Activated CD4-positive, alpha-beta memory T cell treated with anti-CD3 and anti-CD28 coated beads for 36 hours (primary cell): ENCODE data around the gene HLA-E. TPM values are rescaled to one million over a fixed set of nuclear protein-coding genes. Genes with fewer than 3 reads are reported as not detected.
"Not testable (repeated sequence)": the region's sequence is repeated elsewhere in the genome, so short reads cannot be mapped to it uniquely, and the experiment has no call there.

ENCODE experiments used
- CTCF ChIA-PET: fragments of 350-600 bp; sonication (Branson Sonifier 250); formaldehyde crosslinking; loops from one replicate; lab custom pipeline; 2021; ENCODE audit warnings: antibody characterized with exemption, inconsistent platforms; lab: Charles Lee
- POLR2A ChIA-PET: fragments of 350-600 bp; sonication (Branson Sonifier 250); formaldehyde crosslinking; loops from one replicate; lab custom pipeline; 2021; ENCODE audit warnings: antibody characterized with exemption; lab: Charles Lee
- DNase-seq: peaks from one replicate; pipeline ENCODE4 v3.0.0-alpha.2; 2020
- H3K27ac Mint-ChIP-seq: one replicate; pipeline ENCODE4 v1.8.0; 2021; ENCODE audit warnings: mixed read lengths
- H3K27me3 Mint-ChIP-seq: one replicate; pipeline ENCODE4 v1.8.0; 2021; ENCODE audit warnings: mixed read lengths
- H3K36me3 Mint-ChIP-seq: one replicate; pipeline ENCODE4 v1.8.0; 2021; ENCODE audit warnings: mixed read lengths
- H3K4me1 Mint-ChIP-seq: one replicate; pipeline ENCODE4 v1.8.0; 2021; ENCODE audit warnings: low read depth, mixed read lengths
- H3K4me3 Mint-ChIP-seq: one replicate; pipeline ENCODE4 v1.8.0; 2021; ENCODE audit warnings: mild to moderate bottlenecking, mixed read lengths
- H3K9me3 Mint-ChIP-seq: one replicate; pipeline ENCODE4 v1.8.0; 2021; ENCODE audit warnings: mixed read lengths
- intact Hi-C: fragments of 100-400 bp; cut with micrococcal nuclease; formaldehyde crosslinking; loops from one replicate; pipeline ENCODE4 v1.15.1; 2023
- total RNA-seq, 2 experiments: library from RNA; stranded (reverse); gene quantifications; one replicate each; pipeline ENCODE4 v1.2.3, GENCODE V29; 2021

HLA-E gene
- total RNA-seq, 2 experiments from 2014 or later: 481 to 485 TPM

DNA sequence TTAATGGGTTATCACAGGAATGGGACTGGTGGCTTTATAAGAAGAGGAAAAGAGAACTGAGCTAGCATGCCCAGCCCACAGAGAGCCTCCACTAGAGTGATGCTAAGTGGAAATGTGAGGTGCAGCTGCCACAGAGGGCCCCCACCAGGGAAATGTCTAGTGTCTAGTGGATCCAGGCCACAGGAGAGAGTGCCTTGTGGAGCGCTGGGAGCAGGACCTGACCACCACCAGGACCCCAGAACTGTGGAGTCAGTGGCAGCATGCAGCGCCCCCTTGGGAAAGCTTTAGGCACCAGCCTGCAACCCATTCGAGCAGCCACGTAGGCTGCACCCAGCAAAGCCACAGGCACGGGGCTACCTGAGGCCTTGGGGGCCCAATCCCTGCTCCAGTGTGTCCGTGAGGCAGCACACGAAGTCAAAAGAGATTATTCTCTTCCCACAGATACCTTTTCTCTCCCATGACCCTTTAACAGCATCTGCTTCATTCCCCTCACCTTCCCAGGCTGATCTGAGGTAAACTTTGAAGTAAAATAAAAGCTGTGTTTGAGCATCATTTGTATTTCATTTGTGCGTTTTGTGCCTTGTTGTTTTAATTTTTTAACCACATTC is 4.4 kb downstream of the HLA-E start:
- peak overlapping the region; percentile 99 for H3K27ac Mint-ChIP-seq
- peaks cover 53% of the 10 kb centered on the region for H3K36me3 Mint-ChIP-seq
- ChIA-PET CTCF (interaction anchor here (0.9 to 9.2 kb wide), 15 partner anchors 9 to 237 kb away, joined by 3 to 157 read pairs (median 4); no protein-coding TSS in a partner anchor), POLR2A (interaction anchor here (0.8 to 6.1 kb wide), 15 partner anchors 16 to 121 kb away, joined by 3 to 50 read pairs (median 5); partner anchors contain the start of genes GNL1 and PRR3)
- DNase-seq: peak; percentile 65
- H3K27me3 Mint-ChIP-seq: peaks cover 2% of the 10 kb centered on the region
- no peaks in the 10 kb centered on the region for H3K9me3 Mint-ChIP-seq
- intact Hi-C loops: no loop called here
- peaks cover 64% of the 10 kb centered on the region for H3K4me1 Mint-ChIP-seq
- H3K4me3 Mint-ChIP-seq: peak overlapping the region; percentile 99

DNA sequence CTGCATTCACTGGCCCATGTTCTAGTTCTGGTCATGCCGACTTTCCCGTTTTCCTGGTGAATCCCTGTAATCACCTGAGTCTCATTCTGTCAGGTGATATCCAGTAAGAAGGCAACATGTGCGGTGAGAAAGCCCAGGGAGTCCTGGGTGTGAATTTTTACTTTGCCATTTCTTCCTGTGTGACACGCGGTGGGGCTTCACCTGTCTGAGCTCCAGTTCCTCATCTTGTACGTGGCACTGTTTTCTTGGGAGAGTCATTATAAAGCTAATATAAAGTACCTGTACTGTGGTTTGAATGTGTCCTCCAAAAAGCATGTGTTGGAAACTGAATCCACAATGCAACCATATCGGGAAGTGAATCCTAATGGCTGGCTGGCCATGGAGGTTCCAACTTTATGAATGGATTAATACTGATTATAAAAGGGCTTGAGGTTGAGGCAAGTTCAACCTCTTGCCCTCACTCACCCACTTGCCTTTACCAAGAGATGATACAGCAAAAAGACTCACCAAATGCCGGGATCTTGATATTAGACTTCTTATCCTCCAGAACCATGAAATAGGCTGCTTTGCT is 5.1 kb downstream of the HLA-E start:
- Mint-ChIP-seq H3K4me3 (peak overlapping the region; percentile 99), H3K27me3 (peaks cover under 1% of the 10 kb centered on the region), H3K9me3 (no peaks in the 10 kb centered on the region), H3K4me1 (peaks cover 61% of the 10 kb centered on the region), H3K36me3 (peaks cover 50% of the 10 kb centered on the region), H3K27ac (peak overlapping the region; percentile 99)
- DNase-seq: peak; percentile 53
- intact Hi-C loops: no loop called here
- CTCF ChIA-PET: interaction anchor here (0.9 to 9.2 kb wide), 13 partner anchors 8 to 236 kb away, joined by 3 to 157 read pairs (median 4); no protein-coding TSS in a partner anchor
- POLR2A ChIA-PET: interaction anchor here (0.6 to 6.1 kb wide), 12 partner anchors 16 to 120 kb away, joined by 3 to 50 read pairs (median 5); partner anchors contain the start of genes GNL1 and PRR3

DNA sequence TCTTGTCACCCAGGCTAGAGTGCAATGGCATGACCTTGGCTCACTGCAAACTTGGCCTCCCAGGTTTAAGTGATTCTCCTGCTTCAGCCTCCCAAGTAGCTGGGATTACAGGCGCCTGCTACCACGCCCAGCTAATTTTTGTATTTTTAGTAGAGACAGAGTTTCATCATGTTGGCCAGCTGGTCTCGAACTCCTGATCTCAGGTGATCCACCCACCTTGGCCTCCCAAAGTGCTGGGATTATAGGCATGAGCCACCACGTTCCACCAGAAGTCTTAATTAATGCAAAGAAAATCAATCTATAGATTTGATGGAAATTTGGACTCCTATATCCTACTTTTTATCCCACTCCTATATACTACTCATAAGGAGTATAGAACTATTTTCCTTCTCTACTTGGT is 5.8 kb downstream of the HLA-E start:
- H3K9me3 Mint-ChIP-seq, H3K27me3 Mint-ChIP-seq, intact Hi-C loops, H3K4me3 Mint-ChIP-seq, DNase-seq: not testable (repeated sequence)
- H3K27ac Mint-ChIP-seq: peak overlapping the region; percentile 99
- H3K36me3 Mint-ChIP-seq: peaks cover 44% of the 10 kb centered on the region
- ChIA-PET CTCF (interaction anchor here (2.3 to 9.2 kb wide), 4 partner anchors 12 to 48 kb away, joined by 9 to 157 read pairs (median 23); no protein-coding TSS in a partner anchor), POLR2A (interaction anchor here (3.1 to 6.1 kb wide), 2 partner anchors 34 to 37 kb away, joined by 22 to 50 read pairs; no protein-coding TSS in a partner anchor)
- H3K4me1 Mint-ChIP-seq: peaks cover 60% of the 10 kb centered on the region

DNA sequence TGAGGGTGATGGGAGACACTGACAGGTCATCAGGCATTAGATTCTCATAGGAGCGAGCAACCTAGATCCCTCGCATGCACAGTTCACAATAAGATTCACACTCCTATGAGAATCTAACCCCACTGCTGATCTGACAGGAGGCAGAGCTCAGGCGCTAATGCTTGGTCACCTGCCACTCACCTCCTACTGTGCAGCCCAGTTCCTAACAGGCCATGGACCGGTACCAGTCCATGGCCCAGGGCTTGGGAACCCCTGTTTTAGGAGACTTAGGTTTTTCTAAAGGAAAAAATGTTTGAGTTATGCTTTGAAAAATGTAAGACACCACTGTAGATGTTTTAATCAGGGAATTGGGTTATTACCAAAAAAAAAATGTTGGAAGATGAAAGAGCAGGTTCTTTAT is 6.7 kb downstream of the HLA-E start:
- Mint-ChIP-seq H3K4me3 (no peak overlapping the region), H3K27me3 (no peaks in the 10 kb centered on the region), H3K4me1 (peaks cover 69% of the 10 kb centered on the region), H3K36me3 (peaks cover 35% of the 10 kb centered on the region), H3K27ac (peak overlapping the region; percentile 99), H3K9me3 (no peaks in the 10 kb centered on the region)
- no peak for DNase-seq
- POLR2A ChIA-PET: interaction anchor here (0.6 to 1.5 kb wide), 9 partner anchors 9 to 45 kb away, joined by 3 to 8 read pairs (median 4); no protein-coding TSS in a partner anchor
- CTCF ChIA-PET: interaction anchor here (0.7 to 9.2 kb wide), 12 partner anchors 8 to 75 kb away, joined by 3 to 157 read pairs (median 7); partner anchors contain the start of gene ABCF1
- intact Hi-C loops: loop anchor here (1.0 kb wide), 3 partner anchors 12 to 33 kb away; no protein-coding TSS in a partner anchor

DNA sequence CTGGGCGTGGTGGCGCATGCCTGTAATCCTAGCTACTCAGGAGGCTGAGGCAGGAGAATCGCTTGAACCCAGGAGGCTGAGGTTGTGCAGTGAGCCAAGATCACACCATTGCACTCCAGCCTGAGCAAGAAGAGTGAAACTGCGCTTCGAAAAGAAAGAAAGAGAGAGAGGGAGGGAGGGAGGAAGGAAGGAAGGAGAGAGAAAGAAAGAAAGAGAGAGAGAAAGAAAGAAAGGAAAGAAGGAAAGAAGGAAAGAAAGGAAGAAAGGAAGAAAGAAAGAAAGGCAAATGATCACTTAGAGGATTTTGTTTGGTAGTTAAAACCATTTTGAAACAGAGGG is 7.9 kb downstream of the HLA-E start:
- DNase-seq, H3K9me3 Mint-ChIP-seq, H3K4me3 Mint-ChIP-seq, intact Hi-C loops, H3K27me3 Mint-ChIP-seq: not testable (repeated sequence)
- peaks cover 23% of the 10 kb centered on the region for H3K36me3 Mint-ChIP-seq
- CTCF ChIA-PET: interaction anchor here (0.6 to 9.2 kb wide), 9 partner anchors 13 to 233 kb away, joined by 3 to 157 read pairs (median 9); no protein-coding TSS in a partner anchor
- H3K4me1 Mint-ChIP-seq: peaks cover 69% of the 10 kb centered on the region
- POLR2A ChIA-PET: interaction anchor here (1.3 to 1.5 kb wide), 3 partner anchors 31 to 35 kb away, joined by 4 to 8 read pairs (median 6); no protein-coding TSS in a partner anchor
- H3K27ac Mint-ChIP-seq: peak overlapping the region; percentile 99

DNA sequence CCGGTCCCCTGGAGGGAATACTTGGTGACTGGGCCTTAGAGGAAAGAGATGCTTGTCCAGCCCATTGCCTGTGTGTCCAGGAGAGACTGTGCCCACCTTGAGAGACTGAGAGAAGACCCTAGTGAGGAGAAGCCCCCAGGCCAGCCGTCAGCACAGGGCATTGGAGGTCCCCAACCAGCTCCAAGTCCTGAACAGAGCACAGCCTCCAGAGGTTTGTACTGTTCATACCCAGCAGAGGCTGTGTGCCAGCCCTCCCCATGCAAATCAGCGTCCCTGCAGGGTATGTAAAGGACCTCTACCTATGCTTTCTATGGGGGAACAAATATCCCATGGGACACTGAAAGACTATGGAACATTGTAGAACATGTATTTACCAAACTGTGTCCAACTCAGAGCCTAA is 8.4 kb downstream of the HLA-E start:
- ChIA-PET CTCF (interaction anchor here (0.6 to 9.2 kb wide), 8 partner anchors 12 to 233 kb away, joined by 5 to 157 read pairs (median 10); no protein-coding TSS in a partner anchor), POLR2A (no interaction called here)
- H3K4me1 Mint-ChIP-seq: peaks cover 64% of the 10 kb centered on the region
- H3K27ac Mint-ChIP-seq: peak overlapping the region; percentile 99
- no peak for DNase-seq
- no peaks in the 10 kb centered on the region for H3K27me3 Mint-ChIP-seq
- no peak overlapping the region for H3K4me3 Mint-ChIP-seq
- H3K36me3 Mint-ChIP-seq: peaks cover 18% of the 10 kb centered on the region
- intact Hi-C loops: no loop called here
- H3K9me3 Mint-ChIP-seq: no peaks in the 10 kb centered on the region

DNA sequence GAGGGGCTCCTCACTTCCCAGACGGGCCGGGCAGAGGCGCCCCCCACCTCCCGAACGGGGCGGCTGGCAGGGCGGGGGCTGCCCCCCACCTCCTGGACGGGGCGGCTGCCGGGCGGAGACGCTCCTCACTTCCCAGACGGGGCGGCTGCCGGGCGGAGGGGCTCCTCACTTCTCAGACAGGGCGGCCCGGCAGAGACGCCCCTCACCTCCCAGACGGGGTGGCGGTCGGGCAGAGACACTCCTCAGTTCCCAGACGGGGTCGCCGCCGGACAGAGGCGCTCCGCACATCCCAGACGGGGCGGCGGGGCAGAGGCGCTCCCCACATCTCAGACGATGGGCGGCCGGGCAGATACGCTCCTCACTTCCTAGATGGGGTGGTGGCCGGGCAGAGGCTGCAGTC is 9.4 kb downstream of the HLA-E start:
- POLR2A ChIA-PET, H3K9me3 Mint-ChIP-seq, H3K27me3 Mint-ChIP-seq, H3K27ac Mint-ChIP-seq, DNase-seq, H3K4me3 Mint-ChIP-seq, intact Hi-C loops: not testable (repeated sequence)
- Mint-ChIP-seq H3K36me3 (peaks cover 10% of the 10 kb centered on the region), H3K4me1 (peaks cover 62% of the 10 kb centered on the region)
- CTCF ChIA-PET: interaction anchor here (3.2 to 9.2 kb wide), 2 partner anchors 11 to 45 kb away, joined by 15 to 157 read pairs; no protein-coding TSS in a partner anchor

DNA sequence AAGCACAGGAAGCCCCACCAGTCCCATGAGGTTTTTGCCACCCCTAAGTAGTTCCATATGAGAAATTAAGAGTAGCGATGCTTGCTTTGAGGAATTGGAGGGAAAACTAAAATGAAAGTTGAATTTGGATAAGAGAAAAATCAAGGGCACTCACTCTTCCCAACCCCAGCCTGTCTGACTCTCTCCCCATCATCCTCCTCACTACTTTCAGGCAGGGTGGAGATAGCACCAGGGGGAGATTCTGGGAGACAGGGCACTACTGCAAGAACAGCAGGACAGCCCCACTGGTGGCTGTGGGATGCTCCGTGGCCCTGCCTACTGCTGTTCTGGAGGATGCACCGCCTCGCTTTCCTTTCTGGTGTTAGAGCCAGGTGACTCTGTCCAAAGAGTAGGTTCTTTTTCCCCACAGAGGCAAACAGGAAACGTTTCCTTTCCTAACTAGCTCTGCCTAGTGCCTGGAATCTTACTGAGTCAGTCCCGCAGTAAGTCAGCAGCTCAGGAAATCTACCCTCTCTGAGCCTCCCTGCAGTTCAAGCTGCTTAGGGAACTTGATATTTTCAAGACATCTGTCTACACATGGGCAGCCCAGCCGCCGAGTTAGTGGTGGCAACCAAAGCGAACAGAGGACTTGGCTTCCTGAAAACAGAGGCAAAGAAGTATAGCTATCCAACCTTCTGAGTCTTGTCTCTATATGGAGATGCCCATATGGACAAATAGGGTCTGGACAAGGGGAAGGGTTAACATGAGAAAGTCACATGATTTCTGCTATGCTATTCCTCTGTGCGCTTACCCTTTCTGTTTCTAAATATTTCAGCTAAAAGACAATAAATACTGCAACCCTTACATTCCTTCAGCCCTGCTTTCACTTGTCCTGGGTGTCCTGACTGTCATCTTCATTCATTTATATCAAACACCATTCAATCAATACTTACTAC is 11.4 kb downstream of the HLA-E start:
- DNase-seq: no peak
- peak overlapping the region; percentile 58 for H3K27ac Mint-ChIP-seq
- peak overlapping the region; percentile 64 for H3K4me3 Mint-ChIP-seq
- no peaks in the 10 kb centered on the region for H3K9me3 Mint-ChIP-seq
- CTCF ChIA-PET: interaction anchor here (0.8 to 3.3 kb wide), 11 partner anchors 9 to 87 kb away, joined by 3 to 35 read pairs (median 5); no protein-coding TSS in a partner anchor
- no peaks in the 10 kb centered on the region for H3K36me3 Mint-ChIP-seq
- H3K27me3 Mint-ChIP-seq: no peaks in the 10 kb centered on the region
- intact Hi-C loops: no loop called here
- peaks cover 43% of the 10 kb centered on the region for H3K4me1 Mint-ChIP-seq
- POLR2A ChIA-PET: interaction anchor here (0.7 to 1.7 kb wide), 8 partner anchors 8 to 967 kb away, joined by 3 to 7 read pairs (median 3); no protein-coding TSS in a partner anchor

DNA sequence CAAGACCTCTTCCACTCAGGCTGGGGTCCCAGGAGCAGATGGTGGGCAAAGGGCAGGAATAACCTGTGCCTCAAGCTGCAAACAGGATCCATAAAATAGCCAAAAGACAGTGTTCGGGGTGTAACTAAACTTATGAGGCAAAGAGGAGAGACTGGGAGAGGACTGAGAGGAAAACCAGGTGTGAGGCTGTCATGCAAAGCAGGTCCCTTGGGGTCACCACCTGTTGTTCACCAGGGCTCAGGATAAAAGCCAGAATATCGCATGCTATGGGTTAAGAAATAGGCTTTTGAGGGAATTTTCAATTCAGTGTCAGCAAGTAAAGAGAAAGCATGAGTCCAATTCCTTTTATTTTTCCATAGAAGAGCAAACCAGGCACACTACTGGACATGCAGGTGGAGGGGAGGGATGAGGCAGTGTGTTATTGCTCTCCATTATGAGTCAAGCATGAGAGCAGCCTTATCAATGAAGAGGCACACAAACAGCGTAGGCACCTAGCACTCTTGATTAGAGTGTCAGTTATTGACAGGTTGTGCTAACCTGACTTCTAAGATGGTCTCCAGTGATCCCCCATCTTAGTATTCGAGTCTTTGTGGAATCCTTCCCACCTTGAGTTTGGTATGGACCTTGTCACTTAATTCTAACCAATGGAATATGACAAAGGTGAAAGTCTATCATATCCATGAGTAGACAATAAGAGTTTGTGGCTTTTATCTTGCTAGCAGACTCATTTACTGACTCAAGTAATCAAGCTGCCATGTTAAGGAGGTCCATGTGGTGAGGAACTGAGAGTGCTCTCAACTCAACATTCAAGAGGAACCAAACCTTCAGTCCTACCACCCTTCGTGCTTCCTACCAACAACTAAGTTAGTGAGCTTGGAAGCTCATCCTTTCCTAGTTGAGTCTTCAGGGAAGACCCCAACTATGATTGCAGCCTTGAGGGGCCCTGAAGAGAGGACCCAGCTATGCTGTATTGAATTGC is 18.8 kb downstream of the HLA-E start:
- CTCF ChIA-PET: interaction anchor here (1.0 to 4.7 kb wide), 9 partner anchors 11 to 222 kb away, joined by 3 to 34 read pairs (median 9); no protein-coding TSS in a partner anchor
- Mint-ChIP-seq H3K4me1 (peaks cover 54% of the 10 kb centered on the region), H3K4me3 (no peak overlapping the region), H3K27me3 (no peaks in the 10 kb centered on the region), H3K27ac (peak overlapping the region; percentile 86), H3K9me3 (no peaks in the 10 kb centered on the region), H3K36me3 (no peaks in the 10 kb centered on the region)
- DNase-seq: peak; percentile 8
- intact Hi-C loops: loop anchor here (1.0 to 2.0 kb wide), 3 partner anchors 8 to 21 kb away; no protein-coding TSS in a partner anchor
- POLR2A ChIA-PET: interaction anchor here (1.0 to 4.9 kb wide), 5 partner anchors 16 to 107 kb away, joined by 3 to 45 read pairs (median 7); no protein-coding TSS in a partner anchor
